K562 (cell line): ENCODE results near the gene CPLANE2. TPM values are rescaled to one million over a fixed set of nuclear protein-coding genes. Genes with fewer than 3 reads are reported as not detected.
A peak's percentile ranks its signal among the peaks of the same experiment; 100 is the strongest.

ENCODE experiments used
- CBFA2T2 ChIP-seq: fragments of 450-650 bp; conservative IDR thresholded peaks from 2 replicates; pipeline ENCODE4 v1.6.1; 2017; ENCODE audit warnings: mild to moderate bottlenecking
- KDM4B ChIP-seq, 2 experiments: fragments of 450-650 bp in 1 of 2; sonication (generic) in 1 of 2; IDR thresholded peaks; 2 replicates each; pipeline ENCODE4 v1.6.1; 2016 to 2017; ENCODE audit warnings: borderline replicate concordance in 2 of 2, antibody characterized with exemption in 1 of 2, low read depth in 1 of 2, mild to moderate bottlenecking in 1 of 2
- MCM3 ChIP-seq: fragments of 450-650 bp; IDR thresholded peaks from 2 replicates; pipeline ENCODE4 v1.6.1; 2016
- NCOR1 ChIP-seq: fragments of 450-650 bp; IDR thresholded peaks from 2 replicates; pipeline ENCODE4 v1.6.1; 2016; ENCODE audit warnings: mild to moderate bottlenecking, moderate library complexity
- PTRF ChIP-seq: fragments of 450-650 bp; IDR thresholded peaks from 2 replicates; pipeline ENCODE4 v1.6.1; 2016; ENCODE audit warnings: mild to moderate bottlenecking, missing genetic modification characterization, missing compliant biosample characterization
- SLC30A9 ChIP-seq: fragments of 250-450 bp; sonication (Bioruptor Pico); IDR thresholded peaks from 2 replicates; pipeline ENCODE4 v1.8.0; 2022; ENCODE audit warnings: mild to moderate bottlenecking, moderate library complexity
- TFAM ChIP-seq: fragments of 250-450 bp; sonication (Bioruptor Pico); conservative IDR thresholded peaks from 2 replicates; pipeline ENCODE4 v1.5.0; 2021; ENCODE audit warnings: mild to moderate bottlenecking, moderate library complexity
- ZNF165 ChIP-seq: fragments of 250-450 bp; sonication (Bioruptor Pico); IDR thresholded peaks from 2 replicates; pipeline ENCODE4 v1.4.0; 2020; ENCODE audit warnings: borderline replicate concordance
- ZNF766 ChIP-seq: fragments of 200-800 bp; sonication (Bioruptor generic); conservative IDR thresholded peaks from 2 replicates; pipeline ENCODE4 v1.6.1; 2016; ENCODE audit warnings: missing genetic modification characterization, missing compliant biosample characterization
- polyA plus RNA-seq, 8 experiments: library from polyadenylated mRNA; depleted of rRNA in 4 of 8; stranded (reverse) in 5 of 8; unstranded in 3 of 8; fragments of >200 nt; fragmentation: Nextera tagmentation in 2 of 8; fragmentation: Illumina TruSeq in 1 of 8; extraction: Ambion mirVana in 2 of 8; extraction: Trizol in 1 of 8; gene quantifications; 2 replicates each; pipeline versions ENCODE4 v1.2.1 to v1.2.3, GENCODE V29; 2011 to 2014; ENCODE audit warnings: inconsistent platforms in 1 of 8, missing spikeins in 1 of 8
- total RNA-seq, 7 experiments: library from RNA; depleted of rRNA in 6 of 7; stranded (reverse); fragments of >200 nt in 6 of 7; fragmentation: Illumina TruSeq in 2 of 7; extraction: Trizol in 2 of 7; gene quantifications; 2 replicates each; pipeline versions ENCODE4 v1.2.1 to v1.2.3, GENCODE V29; 2011 to 2021; ENCODE audit warnings: low replicate concordance in 1 of 7
- TF ChIP-seq, protein P1 (sequence below): fragments of 250-450 bp; sonication (Bioruptor Pico); IDR thresholded peaks from 2 replicates; pipeline ENCODE4 v1.8.0; 2021; ENCODE audit warnings: borderline replicate concordance, mild to moderate bottlenecking, moderate library complexity; ENCODE audit not compliant: poor library complexity, severe bottlenecking
- TF ChIP-seq, protein P2 (sequence below), 3 experiments: IDR thresholded peaks in 2 of 3; conservative IDR thresholded peaks in 1 of 3; 2 replicates each; pipeline ENCODE4 v1.5.1; 2011 to 2012; ENCODE audit warnings: low read length in 3 of 3, mild to moderate bottlenecking in 3 of 3, control low read depth in 2 of 3, improper control_type of control experiment in 1 of 3, inconsistent platforms in 1 of 3, low read depth in 1 of 3, mixed read lengths in 1 of 3, moderate library complexity in 1 of 3; ENCODE audit not compliant: insufficient read depth in 2 of 3
- TF ChIP-seq, protein P3 (sequence below), 3 experiments: fragments of 200-800 bp in 1 of 3; fragments of 250-450 bp in 1 of 3; fragments of 450-650 bp in 1 of 3; sonication (Bioruptor Pico) in 1 of 3; sonication (Bioruptor generic) in 1 of 3; formaldehyde crosslinking in 1 of 3; IDR thresholded peaks; 2 replicates each; pipeline versions ENCODE4 v1.6.1 to v1.8.0; 2016 to 2022; ENCODE audit warnings: mild to moderate bottlenecking in 2 of 3, missing genetic modification characterization in 2 of 3, missing compliant biosample characterization in 1 of 3, moderate library complexity in 1 of 3

The CPLANE2 gene
- total and polyA plus RNA-seq, 9 of the 15 experiments (the other 6 are each of a cell fraction or from before 2014, with no cell fraction given): 0.17 to 20.9 (median 8.1) TPM

DNA sequence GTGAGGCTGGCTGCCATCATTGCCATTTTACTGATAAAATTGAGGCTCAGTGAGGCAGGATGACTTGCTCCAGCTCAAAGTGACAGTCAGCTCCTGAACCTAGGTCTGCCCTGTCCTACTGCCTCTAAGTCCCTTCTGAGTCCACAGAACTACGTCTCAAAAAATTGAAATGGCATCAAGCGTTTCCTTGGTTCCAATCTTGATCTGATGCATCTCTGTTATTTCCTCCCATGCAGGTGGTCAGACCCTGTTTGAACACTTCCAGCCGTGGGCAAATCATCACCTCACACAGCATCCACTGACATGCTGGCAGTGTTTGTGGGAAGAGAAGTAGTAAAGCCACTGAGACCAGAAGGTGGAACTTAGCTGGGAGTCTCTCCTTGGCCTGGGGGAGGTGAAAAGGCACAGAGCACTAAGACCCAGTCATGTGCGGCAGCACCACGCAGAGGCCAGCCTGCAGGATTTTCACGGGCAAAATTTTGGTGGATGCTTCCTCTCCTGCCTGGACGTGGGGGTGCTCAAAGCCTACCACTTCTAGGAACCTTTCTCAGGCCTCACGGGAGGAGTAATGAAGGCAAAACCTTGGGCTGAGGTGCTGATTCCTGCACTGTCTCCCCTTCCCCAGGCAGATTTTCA, 7.8 kb upstream of the CPLANE2 start (continued):
- 0 out of 4 replicates have a peak, but pooled peaks of 1 of the 2 experiments have one; percentile 31 for TF ChIP-seq KDM4B (IDR thresholded peaks at IDR 0.05; ENCODE audit: borderline replicate concordance in 2 of 2, low read depth in 1 of 2)
- TF ChIP-seq MCM3: no peak
- TF ChIP-seq CBFA2T2: no peak
- TF ChIP-seq SLC30A9 (CRISPR knock-in tag): no peak
- no peak for TF ChIP-seq TFAM (CRISPR knock-in tag)
- no peak for TF ChIP-seq ZNF165
- TF ChIP-seq PTRF: no peak
- TF ChIP-seq NCOR1: no peak
- TF ChIP-seq, protein P1, sequence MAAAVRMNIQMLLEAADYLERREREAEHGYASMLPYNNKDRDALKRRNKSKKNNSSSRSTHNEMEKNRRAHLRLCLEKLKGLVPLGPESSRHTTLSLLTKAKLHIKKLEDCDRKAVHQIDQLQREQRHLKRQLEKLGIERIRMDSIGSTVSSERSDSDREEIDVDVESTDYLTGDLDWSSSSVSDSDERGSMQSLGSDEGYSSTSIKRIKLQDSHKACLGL (CRISPR knock-in tag): no peak
- TF ChIP-seq, protein P2, sequence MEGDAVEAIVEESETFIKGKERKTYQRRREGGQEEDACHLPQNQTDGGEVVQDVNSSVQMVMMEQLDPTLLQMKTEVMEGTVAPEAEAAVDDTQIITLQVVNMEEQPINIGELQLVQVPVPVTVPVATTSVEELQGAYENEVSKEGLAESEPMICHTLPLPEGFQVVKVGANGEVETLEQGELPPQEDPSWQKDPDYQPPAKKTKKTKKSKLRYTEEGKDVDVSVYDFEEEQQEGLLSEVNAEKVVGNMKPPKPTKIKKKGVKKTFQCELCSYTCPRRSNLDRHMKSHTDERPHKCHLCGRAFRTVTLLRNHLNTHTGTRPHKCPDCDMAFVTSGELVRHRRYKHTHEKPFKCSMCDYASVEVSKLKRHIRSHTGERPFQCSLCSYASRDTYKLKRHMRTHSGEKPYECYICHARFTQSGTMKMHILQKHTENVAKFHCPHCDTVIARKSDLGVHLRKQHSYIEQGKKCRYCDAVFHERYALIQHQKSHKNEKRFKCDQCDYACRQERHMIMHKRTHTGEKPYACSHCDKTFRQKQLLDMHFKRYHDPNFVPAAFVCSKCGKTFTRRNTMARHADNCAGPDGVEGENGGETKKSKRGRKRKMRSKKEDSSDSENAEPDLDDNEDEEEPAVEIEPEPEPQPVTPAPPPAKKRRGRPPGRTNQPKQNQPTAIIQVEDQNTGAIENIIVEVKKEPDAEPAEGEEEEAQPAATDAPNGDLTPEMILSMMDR (IDR thresholded peaks at IDR 0.05 in 2 of 3, conservative IDR thresholded peaks at IDR 0.05 in 1 of 3; ENCODE audit: insufficient read depth in 2 of 3, low read depth in 1 of 3, low read length in 3 of 3): 0 out of 6 replicates have a peak, but pooled peaks of 1 of the 3 experiments have one; percentile 13
- TF ChIP-seq, protein P3, sequence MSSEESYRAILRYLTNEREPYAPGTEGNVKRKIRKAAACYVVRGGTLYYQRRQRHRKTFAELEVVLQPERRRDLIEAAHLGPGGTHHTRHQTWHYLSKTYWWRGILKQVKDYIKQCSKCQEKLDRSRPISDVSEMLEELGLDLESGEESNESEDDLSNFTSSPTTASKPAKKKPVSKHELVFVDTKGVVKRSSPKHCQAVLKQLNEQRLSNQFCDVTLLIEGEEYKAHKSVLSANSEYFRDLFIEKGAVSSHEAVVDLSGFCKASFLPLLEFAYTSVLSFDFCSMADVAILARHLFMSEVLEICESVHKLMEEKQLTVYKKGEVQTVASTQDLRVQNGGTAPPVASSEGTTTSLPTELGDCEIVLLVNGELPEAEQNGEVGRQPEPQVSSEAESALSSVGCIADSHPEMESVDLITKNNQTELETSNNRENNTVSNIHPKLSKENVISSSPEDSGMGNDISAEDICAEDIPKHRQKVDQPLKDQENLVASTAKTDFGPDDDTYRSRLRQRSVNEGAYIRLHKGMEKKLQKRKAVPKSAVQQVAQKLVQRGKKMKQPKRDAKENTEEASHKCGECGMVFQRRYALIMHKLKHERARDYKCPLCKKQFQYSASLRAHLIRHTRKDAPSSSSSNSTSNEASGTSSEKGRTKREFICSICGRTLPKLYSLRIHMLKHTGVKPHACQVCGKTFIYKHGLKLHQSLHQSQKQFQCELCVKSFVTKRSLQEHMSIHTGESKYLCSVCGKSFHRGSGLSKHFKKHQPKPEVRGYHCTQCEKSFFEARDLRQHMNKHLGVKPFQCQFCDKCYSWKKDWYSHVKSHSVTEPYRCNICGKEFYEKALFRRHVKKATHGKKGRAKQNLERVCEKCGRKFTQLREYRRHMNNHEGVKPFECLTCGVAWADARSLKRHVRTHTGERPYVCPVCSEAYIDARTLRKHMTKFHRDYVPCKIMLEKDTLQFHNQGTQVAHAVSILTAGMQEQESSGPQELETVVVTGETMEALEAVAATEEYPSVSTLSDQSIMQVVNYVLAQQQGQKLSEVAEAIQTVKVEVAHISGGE (CRISPR knock-in tag; IDR thresholded peaks at IDR 0.05): 0 out of 6 replicates have a peak, but pooled peaks of 1 of the 3 experiments have one; percentile 3
- TF ChIP-seq ZNF766 (CRISPR knock-in tag): no peak
